ENCODE data around the gene KAT8.

KAT8 gene

DNA sequence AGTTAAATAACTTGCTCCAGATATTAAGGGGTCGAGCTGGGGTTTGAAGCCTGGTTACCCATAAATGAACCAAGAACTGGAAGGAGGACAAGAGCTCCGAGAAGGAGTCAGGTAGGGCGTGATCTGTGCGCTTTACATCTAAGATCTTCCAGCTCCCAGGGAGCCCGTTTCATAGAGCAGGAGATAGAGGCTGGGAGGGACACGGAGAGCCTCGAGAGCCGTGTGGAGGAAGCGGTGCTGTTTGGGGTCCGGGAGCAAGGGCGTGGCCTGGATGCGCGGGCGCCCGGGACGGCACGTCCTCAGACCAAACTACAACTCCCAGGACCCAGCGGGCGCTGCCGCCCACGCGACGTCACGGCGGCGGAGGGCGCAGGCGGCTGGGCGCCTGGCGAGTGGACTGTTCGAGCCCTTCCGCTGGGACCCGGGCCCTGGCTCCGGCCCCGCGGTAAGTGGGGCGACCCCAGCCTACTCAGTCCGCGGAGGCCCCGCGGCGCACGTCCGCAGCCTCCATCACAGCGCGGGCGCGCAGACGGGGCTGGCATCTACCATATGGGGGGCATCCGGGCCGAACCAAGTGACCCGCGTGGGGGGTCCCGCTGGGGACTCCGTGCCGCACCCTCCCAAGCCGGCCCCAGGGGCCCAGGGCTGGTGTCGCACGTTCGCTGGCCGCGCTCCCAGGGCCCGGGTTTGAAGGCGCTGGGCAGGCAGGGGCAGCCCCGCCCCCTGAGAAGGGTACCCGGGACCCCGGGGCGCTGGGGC lies 9.2 kb upstream of the KAT8 start, which contains the start of gene BCKDK:
Gene BCKDK (plus strand): TSS at position 352 of the 759 bp plus-strand sequence. CDS start 838 bp downstream, outside the sequence.
- peak; percentile 79 for DNase-seq (ENCODE audit: low read depth in 2 of 2)

DNA sequence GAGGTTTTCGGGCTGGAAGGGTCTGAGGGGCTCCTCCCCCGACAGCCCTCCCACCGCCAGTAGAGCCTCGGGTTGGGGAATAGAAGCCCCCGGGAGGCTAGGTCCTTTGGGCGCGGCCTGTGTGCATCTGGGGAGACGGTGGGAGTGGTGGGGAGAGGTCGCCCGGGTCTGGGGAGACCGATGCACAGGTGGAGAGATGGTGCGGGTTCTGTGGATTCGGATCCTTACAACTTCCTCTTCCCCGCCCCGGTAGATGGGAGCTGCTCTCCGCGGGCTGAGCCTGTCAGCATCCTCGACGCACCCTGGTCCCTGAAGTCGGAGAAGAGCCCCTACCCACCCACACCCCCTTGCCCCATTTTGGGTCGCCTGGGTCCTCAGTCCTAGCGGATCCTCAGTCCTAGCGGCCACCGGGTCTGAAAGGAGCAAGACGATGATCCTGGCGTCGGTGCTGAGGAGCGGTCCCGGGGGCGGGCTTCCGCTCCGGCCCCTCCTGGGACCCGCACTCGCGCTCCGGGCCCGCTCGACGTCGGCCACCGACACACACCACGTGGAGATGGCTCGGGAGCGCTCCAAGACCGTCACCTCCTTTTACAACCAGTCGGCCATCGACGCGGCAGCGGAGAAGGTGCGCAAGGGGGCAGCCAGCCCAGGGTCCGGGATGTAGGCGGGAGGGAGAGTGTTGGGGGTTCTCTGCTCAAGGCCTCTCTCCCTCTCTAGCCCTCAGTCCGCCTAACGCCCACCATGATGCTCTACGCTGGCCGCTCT lies 8.5 kb upstream of the KAT8 start:
- no peak for DNase-seq (ENCODE audit: low read depth in 2 of 2)

DNA sequence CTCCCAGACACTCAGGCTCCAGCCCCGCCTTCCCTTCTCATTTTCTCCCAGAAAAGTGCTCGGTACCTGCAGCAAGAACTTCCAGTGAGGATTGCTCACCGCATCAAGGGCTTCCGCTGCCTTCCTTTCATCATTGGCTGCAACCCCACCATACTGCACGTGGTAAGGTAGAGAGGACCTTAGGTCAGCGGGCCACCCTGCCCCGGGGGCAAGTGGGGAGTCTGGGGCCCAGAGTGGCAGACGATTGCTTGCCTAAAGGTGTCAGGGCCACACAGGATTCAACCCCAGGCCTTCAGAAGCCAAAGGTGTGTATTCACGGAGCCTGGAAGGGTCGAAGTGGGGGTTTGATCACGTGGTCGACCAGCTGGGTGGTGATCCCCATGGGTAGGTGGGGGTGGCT lies 7.8 kb upstream of the KAT8 start:
- no peak for DNase-seq (ENCODE audit: low read depth in 2 of 2)

DNA sequence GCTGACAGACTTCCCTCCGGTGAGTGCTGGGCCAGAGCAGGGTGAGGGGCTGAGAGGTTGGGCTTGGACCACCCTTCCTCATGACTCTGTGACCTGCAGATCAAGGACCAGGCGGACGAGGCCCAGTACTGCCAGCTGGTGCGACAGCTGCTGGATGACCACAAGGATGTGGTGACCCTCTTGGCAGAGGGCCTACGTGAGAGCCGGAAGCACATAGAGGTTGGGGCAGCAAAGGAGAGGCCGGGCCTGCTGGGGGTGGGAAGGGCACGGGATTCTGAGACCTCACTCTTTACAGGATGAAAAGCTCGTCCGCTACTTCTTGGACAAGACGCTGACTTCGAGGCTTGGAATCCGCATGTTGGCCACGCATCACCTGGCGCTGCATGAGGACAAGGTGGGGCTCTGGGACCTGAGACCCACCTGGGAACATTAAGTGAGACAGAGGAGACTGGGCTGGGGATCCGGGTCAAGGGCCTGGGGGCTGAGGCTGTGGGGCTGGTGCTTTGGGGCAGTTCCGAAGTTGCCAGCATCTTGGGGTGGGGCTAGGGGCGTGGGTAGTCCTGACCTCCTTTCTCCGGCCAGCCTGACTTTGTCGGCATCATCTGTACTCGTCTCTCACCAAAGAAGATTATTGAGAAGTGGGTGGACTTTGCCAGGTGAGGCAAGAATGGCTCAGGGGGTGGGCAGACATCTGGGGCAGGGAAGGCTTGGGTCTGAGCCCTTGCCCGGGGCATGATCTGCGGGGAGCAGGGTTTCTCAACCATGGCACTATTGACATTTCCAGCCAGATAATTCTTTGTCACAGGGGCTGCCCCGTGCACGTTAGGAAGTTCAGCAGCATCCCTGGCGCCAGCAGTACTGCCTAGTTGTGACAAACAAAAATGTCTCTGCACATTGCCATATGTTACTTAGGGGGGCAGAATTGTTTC lies 7.1 kb upstream of the KAT8 start:
- DNase-seq (ENCODE audit: low read depth in 2 of 2): no peak

DNA sequence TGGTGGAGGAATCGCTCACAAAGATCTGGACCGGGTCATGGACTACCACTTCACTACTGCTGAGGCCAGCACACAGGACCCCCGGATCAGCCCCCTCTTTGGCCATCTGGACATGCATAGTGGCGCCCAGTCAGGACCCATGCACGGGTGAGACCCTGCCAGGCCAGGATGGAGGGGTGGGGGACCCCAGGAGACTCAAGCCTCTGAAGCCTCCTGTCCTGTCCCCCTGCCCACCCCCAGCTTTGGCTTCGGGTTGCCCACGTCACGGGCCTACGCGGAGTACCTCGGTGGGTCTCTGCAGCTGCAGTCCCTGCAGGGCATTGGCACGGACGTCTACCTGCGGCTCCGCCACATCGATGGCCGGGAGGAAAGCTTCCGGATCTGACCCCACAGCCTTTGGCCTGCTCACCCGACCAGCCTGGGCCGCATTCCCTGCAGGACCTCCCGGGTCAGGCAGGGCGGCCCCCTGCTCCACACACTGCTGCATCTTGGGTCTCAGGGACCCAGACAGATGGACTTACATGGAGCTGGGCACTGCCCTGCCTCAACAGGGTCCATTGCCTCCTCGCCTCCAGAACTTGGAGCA lies 5.5 kb upstream of the KAT8 start:
- no peak for DNase-seq (ENCODE audit: low read depth in 2 of 2)

DNA sequence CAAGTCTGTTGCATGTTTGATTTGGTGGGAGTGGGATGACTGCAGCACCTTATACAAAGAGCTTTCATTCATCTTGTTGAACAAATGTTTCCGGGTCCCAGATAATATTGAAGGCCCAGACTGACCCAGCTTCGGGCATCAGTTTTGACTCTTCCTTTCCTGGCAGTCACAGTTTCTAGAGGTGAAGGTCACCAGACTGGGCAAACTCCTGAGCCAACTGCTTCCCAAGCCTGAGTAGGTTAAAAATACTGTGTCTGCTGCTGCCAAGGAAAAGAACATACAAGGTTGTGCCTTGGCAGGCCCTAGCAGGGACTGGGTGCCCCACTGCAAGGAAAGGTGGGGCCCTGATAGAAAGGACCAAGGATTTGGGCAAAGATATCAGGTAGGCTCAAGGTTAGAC lies 4.8 kb upstream of the KAT8 start:
- no peak for DNase-seq (ENCODE audit: low read depth in 2 of 2)

DNA sequence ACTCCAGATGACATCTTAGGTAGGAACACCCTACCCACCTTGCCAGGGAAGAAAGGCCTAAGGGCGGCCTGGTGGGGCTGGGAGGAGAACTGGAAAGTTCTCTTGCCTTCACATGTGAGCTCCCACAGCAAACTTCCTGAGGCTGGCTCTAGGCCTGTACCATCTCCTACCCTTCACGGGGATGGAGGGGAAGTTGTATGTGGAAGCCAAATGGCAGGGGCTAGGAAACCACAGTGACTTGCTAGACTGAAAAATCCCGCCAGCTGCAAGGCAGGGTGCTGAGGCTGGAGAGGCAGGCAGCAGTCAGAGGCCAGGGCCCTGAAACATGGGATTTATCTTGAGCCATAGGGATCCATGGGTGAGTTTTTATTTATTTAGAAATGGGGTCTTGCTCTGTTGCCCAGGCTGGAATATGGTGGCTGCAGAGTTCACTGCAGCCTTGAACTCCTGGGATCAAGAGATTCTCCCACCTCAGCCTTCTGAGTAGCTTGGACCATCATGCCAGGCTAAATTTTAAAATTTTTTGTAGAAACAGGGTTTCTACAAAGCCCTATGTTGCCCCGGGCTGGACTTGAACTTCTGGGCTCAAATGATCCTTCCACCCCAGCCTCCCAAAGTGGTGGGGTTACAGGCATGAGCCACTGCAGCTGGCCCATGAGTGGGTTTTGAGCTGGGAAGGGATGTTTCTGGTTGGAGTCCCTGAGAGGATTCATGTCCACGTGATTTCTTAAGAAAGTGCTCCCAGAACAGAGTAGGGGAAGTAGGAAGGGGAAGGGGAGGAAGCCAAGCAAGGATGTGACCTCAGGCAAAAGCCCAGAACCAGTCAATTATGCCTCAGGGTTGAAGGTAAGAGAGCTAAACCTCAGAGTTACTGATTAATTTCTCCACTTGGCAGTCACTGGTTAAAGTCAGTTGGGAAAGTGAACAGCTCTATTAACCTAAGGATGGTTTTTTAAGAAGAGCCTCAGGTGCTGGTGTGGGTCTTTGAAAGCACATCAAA lies 4.0 kb upstream of the KAT8 start:
- DNase-seq (ENCODE audit: low read depth in 2 of 2): no peak

DNA sequence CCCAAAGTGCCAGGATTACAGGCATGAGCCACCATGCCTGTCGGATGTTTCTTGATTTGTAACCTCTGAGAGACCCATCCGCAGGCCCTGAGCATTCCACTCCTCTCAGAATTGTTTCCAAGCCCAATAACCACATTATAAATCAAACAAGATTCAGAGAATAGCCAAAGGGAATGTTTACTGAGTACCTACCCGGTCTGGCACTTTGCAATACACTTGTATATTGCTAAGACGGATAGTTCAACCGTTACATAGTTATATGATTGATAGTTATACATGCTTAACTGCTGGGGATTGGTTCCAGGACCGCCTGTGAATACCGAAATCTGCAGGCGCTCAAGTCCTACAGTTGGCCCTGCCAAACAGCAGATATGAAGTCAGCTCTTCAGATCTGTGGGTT lies 3.0 kb upstream of the KAT8 start:
- no peak for DNase-seq (ENCODE audit: low read depth in 2 of 2)

DNA sequence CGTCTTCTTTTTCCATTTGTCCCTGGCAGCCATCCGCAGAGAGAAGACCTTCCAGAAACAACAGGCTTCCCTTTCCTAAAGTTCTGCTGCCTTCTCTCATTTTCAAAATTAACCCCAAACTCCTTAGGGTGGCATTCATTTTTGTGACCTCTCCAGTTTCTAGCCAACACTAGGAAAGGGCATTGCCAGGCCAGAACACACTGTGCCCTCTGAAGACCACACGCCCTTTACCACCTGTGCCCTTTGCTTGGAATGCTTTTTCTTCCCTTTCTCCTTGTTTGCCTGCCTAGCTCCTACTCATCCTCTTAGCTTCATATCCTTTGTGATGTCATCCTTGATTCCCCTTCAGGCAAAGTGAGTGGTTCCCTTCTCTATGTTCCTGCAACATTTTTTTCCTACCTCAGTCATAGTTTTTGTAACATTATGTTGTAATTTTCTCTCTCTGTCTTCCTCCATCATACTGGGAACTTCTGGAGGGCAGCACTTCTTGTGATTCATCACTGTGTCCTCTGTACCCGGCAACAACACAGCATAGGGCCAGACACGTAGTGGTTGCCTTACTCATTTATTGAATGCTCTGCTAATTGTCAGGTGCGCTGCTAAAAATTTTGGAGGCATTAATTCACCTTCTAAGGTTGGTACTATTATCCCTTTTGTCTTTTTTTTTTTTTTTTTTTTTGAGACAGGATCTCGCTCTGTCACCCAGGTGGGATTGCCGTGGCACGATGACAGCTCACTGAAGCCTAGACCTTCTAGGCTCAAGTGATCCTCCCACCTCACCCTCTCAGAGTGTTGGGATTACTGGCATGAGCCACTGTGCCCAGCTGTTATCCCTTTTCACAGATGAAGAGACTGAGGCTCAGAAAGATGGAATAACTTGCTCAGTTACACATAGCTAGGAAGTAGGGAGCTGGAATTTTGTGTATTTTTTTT lies 1.0 kb downstream of the KAT8 start:
- DNase-seq (ENCODE audit: low read depth in 2 of 2): no peak

DNA sequence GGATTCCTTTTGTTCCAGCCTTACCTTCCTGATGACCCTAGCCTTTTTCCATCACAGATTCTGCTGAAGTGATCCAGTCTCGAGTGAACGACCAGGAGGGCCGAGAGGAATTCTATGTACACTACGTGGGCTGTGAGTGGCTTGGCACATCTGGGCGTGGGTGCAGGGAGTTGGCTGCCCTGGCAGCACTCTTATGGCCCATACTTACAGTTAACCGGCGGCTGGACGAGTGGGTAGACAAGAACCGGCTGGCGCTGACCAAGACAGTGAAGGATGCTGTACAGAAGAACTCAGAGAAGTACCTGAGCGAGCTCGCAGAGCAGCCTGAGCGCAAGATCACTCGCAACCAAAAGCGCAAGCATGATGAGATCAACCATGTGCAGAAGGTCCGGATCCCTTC lies 2.7 kb downstream of the KAT8 start:
- DNase-seq (ENCODE audit: low read depth in 2 of 2): no peak

DNA sequence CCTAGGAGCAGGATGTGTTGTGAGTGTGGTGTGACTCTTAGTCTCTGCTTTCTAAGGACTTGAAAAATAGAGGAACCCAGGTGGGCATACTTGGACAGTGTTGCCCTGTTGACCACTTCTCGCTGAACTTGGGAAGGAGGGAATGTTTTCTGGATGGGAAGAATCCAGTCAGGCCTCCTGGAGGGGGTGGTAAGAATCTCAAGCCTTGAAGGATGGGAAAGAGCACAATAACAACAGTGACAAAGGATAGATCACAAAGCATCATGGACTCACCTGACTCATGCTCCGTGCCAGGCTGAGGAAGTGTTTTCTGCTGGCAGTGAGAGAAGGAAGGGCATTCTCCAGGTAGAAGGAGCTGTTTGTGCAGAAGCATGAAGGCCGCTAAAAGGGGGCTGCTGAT lies 8.4 kb downstream of the KAT8 start:
- DNase-seq (ENCODE audit: low read depth in 2 of 2): no peak

DNA sequence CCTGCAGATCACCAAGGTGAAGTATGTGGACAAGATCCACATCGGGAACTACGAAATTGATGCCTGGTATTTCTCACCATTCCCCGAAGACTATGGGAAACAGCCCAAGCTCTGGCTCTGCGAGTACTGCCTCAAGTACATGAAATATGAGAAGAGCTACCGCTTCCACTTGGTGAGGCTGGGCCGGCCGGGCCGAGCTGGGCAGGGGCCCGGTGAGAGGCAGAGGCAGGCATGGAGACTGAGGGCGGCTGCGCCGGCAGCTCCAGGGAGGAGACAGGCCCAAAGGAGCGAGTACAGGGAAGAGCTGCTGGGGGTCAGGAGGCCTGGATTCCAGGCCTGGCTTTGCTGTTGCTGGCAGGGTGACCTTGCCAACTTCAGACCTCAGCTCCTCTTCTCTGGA lies 9.7 kb downstream of the KAT8 start:
- no peak for DNase-seq (ENCODE audit: low read depth in 2 of 2)

DNA sequence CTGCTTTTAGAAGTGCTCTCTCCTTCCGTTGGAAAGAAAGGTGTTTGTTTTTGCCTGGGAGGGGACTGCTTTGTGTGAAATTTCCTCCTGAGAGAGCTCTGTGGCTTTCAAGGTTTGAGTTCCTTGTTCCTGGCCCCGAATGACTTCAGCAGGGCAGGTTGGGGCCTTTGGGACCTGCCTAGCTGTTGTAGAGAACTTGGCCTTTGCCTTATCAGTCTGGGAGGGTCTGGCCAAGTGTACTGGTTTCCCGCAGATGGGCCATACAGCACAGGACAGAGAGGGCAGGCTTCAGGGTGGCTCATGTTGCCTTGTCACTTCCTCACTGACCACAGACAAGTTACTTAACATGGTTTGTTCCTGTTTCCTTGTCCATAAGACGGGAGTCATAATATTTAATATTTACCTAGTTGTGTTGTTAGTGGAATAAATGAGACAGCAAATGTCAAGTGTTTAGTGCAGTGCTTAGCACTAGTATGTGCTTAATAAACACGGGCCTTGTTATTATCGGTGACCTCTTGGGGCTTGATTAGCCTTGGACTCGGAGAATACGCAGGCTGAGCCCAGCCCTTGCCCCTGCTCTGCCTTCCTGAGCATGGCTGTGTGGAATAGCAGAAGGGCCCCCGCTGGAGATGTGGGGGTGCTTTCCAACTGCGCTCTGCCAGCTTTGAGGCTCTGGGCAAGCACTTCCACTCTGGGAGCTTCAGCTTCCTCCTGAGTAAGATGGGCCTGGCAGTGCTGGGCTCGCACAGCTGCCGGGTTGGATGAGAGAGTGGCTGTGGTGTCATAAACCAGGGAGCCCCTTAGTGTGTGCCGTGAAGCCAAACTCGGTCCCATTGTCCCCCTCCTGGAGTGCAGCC lies 11.5 kb downstream of the KAT8 start:
- DNase-seq (ENCODE audit: low read depth in 2 of 2): no peak

DNA sequence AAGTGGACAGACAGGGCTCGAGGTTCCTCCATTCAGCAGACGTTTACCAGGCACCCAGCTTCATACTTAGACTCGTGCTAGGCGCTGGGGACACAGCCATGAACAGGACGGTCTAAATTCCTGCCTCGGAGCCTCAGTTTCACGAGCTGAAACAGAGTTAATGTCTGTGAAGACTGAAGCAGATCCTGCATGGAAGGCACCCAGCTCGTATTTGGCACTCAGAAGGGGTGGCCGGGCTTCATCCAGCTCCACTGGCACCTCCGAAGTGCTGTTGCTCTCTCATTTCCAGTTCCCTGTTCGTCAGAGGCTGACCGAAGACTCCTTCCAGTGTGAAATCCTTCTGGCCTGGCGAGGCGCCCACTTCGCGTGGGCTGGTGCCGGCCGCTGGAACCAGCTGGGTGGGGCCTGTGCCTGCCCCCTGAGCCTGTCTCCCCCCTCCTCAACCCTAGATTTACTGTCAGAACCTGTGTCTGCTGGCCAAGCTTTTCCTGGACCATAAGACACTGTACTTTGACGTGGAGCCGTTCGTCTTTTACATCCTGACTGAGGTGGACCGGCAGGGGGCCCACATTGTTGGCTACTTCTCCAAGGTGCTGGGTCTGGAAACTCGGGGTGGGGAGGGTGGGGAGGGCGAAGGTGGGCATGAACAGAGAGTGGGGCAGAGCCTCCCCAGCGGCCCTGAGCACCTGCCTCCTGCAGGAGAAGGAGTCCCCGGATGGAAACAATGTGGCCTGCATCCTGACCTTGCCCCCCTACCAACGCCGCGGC lies 12.3 kb downstream of the KAT8 start:
- no peak for DNase-seq (ENCODE audit: low read depth in 2 of 2)

DNA sequence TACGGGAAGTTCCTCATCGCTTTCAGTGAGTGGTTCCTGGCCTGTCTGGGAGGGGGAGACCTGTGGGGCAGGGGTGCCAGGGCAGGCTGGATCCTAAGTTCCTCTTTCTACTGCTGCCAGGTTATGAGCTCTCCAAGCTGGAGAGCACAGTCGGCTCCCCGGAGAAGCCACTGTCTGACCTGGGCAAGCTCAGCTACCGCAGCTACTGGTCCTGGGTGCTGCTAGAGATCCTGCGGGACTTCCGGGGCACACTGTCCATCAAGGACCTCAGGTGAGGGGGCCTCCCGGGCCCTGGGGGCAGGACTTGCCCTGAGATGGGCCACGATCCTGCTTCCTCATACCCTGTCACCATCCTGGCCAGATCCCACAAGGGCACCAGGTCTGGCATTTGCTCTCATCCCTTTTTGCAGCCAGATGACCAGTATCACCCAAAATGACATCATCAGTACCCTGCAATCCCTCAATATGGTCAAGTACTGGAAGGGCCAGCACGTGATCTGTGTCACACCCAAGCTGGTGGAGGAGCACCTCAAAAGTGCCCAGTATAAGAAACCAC lies 12.9 kb downstream of the KAT8 start:
- no peak for DNase-seq (ENCODE audit: low read depth in 2 of 2)

DNA sequence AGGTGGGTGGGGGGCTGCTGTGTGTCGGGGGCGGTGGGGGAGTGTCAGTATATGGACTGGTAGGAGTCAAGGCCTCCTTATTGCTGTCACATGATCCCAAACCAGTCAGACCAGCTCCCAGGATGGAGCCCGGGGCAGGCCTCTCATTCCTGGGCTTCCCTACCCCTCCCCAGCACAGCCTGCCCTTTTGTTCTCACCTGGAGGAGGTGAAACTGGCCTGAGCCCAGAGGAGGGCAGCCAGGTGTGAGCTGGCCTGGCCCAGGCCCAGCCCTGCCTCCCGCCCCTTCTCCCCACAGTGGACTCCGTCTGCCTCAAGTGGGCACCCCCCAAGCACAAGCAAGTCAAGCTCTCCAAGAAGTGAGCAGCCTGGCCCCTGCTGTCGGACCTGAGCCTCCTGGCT lies 13.4 kb downstream of the KAT8 start:
- no peak for DNase-seq (ENCODE audit: low read depth in 2 of 2)

DNA sequence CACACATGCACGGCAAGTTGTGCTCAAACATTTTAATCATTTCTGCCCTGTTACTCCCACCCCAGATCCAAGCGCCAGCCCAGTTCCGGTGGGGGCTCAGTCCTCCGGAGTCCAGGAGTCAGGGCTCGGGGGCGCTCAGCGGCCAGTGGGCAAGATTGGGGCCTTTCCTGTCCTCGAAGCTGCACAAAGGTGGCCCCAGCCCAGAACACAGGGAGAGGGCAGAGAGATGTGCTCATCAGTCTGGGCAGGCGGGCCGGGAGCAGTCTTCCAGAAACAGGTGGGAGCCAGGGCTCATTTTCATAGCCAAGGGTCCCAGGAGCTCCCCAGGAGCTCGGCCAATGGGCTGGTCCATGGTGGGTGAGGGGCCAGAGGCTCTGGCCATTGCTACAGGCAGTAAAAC lies 14.0 kb downstream of the KAT8 start:
- no peak for DNase-seq (ENCODE audit: low read depth in 2 of 2)
